IMR-90 (cell line): ENCODE data around the gene CAVIN1. TPM values are rescaled to one million over a fixed set of nuclear protein-coding genes. Genes with fewer than 3 reads are reported as not detected.

Experiments
- ATAC-seq: fragments of 200-7000 bp; cut with Tn5 transposase; 2 replicates; pipeline ENCODE4 v1.9.1; 2020; ENCODE audit warnings: low read depth, mild to moderate bottlenecking, moderate library complexity
- BruUV-seq: library from RNA; stranded (reverse); fragments of 400-500 nt; replicated peaks from 2 replicates; lab custom pipeline; 2021; lab: Mats Ljungman, UMichigan
- CTCF ChIA-PET: fragments of 300-600 bp; formaldehyde crosslinking; extraction: SDS; loops from one replicate; lab custom pipeline; 2021; ENCODE audit warnings: antibody characterized with exemption; lab: Yijun Ruan, JAX
- POLR2A ChIA-PET: fragments of 300-600 bp; sonication (Branson Sonifier 250); formaldehyde crosslinking; loops from one replicate; lab custom pipeline; 2022; ENCODE audit warnings: antibody characterized with exemption; ENCODE audit not compliant: unreplicated experiment; lab: Charles Lee
- DNase-seq: peaks from one replicate; pipeline ENCODE4 v3.0.0; 2013
- H2AFZ ChIP-seq: replicated peaks from 2 replicates; pipeline ENCODE3; 2013; ENCODE audit warnings: low read length, mild to moderate bottlenecking; ENCODE audit not compliant: poor library complexity
- H2AK5ac ChIP-seq: 2 replicates; pipeline ENCODE4 v1.6.1; 2013; ENCODE audit warnings: low read depth, low read length, inconsistent platforms
- H2AK9ac ChIP-seq: replicated peaks from 2 replicates; pipeline ENCODE3; 2013; ENCODE audit warnings: mild to moderate bottlenecking, low read depth, low read length, moderate library complexity; ENCODE audit not compliant: poor library complexity
- H2BK120ac ChIP-seq: 2 replicates; pipeline ENCODE4 v1.6.1; 2013; ENCODE audit warnings: low read depth, low read length, inconsistent platforms
- H2BK15ac ChIP-seq: 3 replicates; pipeline ENCODE4 v1.6.1; 2013; ENCODE audit warnings: low read depth, low read length, inconsistent platforms
- H2BK20ac ChIP-seq: 2 replicates; pipeline ENCODE4 v1.6.1; 2013; ENCODE audit warnings: low read depth, mild to moderate bottlenecking, inconsistent platforms, low read length, moderate library complexity
- H2BK5ac ChIP-seq: 2 replicates; pipeline ENCODE4 v1.6.1; 2013; ENCODE audit warnings: mild to moderate bottlenecking, low read depth, low read length, inconsistent platforms; ENCODE audit not compliant: poor library complexity, severe bottlenecking
- H3K14ac ChIP-seq: replicated peaks from 2 replicates; pipeline ENCODE4 v1.6.1; 2013; ENCODE audit warnings: low read depth, low read length, inconsistent platforms
- H3K18ac ChIP-seq: 2 replicates; pipeline ENCODE4 v1.6.1; 2013; ENCODE audit warnings: low read depth, low read length, control low read depth
- H3K23ac ChIP-seq: 2 replicates; pipeline ENCODE4 v1.6.1; 2013; ENCODE audit warnings: low read depth, low read length, inconsistent platforms
- H3K27ac ChIP-seq: 2 replicates; pipeline ENCODE4 v1.5.1; 2013; ENCODE audit warnings: mild to moderate bottlenecking, control low read depth, low read length; ENCODE audit not compliant: insufficient read depth
- H3K27me3 ChIP-seq: 2 replicates; pipeline ENCODE4 v1.6.1; 2013; ENCODE audit warnings: low read length; ENCODE audit not compliant: control insufficient read depth, insufficient read depth
- H3K36me3 ChIP-seq: 2 replicates; pipeline ENCODE4 v1.6.1; 2013; ENCODE audit warnings: low read length, mixed read lengths; ENCODE audit not compliant: control insufficient read depth, insufficient read depth
- H3K4ac ChIP-seq: 2 replicates; pipeline ENCODE4 v1.6.1; 2013; ENCODE audit warnings: low read depth, low read length, inconsistent platforms
- H3K4me1 ChIP-seq: 2 replicates; pipeline ENCODE4 v1.6.1; 2013; ENCODE audit warnings: low read length, mixed read lengths; ENCODE audit not compliant: control insufficient read depth, insufficient read depth
- H3K4me2 ChIP-seq: 2 replicates; pipeline ENCODE4 v1.6.1; 2013; ENCODE audit warnings: low read depth, mild to moderate bottlenecking, control low read depth, low read length, moderate library complexity
- H3K4me3 ChIP-seq: 2 replicates; pipeline ENCODE4 v1.5.1; 2013; ENCODE audit warnings: low read depth, mild to moderate bottlenecking, control low read depth, low read length, moderate library complexity; ENCODE audit not compliant: insufficient read depth
- H3K56ac ChIP-seq: 2 replicates; pipeline ENCODE4 v1.6.1; 2013; ENCODE audit warnings: low read length, inconsistent platforms; ENCODE audit not compliant: insufficient read depth; ENCODE audit errors: extremely low read depth
- H3K79me1 ChIP-seq, 2 experiments: 2 replicates each; pipeline ENCODE4 v1.6.1; 2013; ENCODE audit warnings: low read length in 2 of 2, inconsistent platforms in 1 of 2, low read depth in 1 of 2
- H3K9ac ChIP-seq: 2 replicates; pipeline ENCODE4 v1.6.1; 2013; ENCODE audit warnings: low read depth, low read length, control low read depth
- H3K9me1 ChIP-seq: 2 replicates; pipeline ENCODE4 v1.6.1; 2013; ENCODE audit warnings: low read length, inconsistent platforms; ENCODE audit not compliant: insufficient read depth
- H3K9me3 ChIP-seq: 2 replicates; pipeline ENCODE4 v1.6.1; 2013; ENCODE audit warnings: low read length; ENCODE audit not compliant: control insufficient read depth, insufficient read depth
- H4K20me1 ChIP-seq: 2 replicates; pipeline ENCODE4 v1.6.1; 2013; ENCODE audit warnings: low read length, inconsistent platforms; ENCODE audit not compliant: insufficient read depth
- H4K5ac ChIP-seq: 2 replicates; pipeline ENCODE4 v1.6.1; 2013; ENCODE audit warnings: mild to moderate bottlenecking, low read depth, low read length, control low read depth
- H4K8ac ChIP-seq, 2 experiments: 2 replicates each; pipeline ENCODE4 v1.6.1; 2013; ENCODE audit warnings: low read depth in 2 of 2, low read length in 2 of 2, control low read depth in 1 of 2, inconsistent platforms in 1 of 2
- H4K91ac ChIP-seq: 2 replicates; pipeline ENCODE4 v1.6.1; 2013; ENCODE audit warnings: low read depth, low read length, inconsistent platforms; ENCODE audit not compliant: insufficient read depth
- CEBPB ChIP-seq: IDR thresholded peaks from 2 replicates; pipeline ENCODE4 v1.6.1; 2012; ENCODE audit warnings: low read depth, low read length, improper control_type of control experiment
- RAD21 ChIP-seq: IDR thresholded peaks from 2 replicates; pipeline ENCODE4 v1.6.1; 2012; ENCODE audit warnings: low read length, improper control_type of control experiment
- WGBS, 2 experiments: methylation state at CpG; one replicate each; pipeline versions ENCODE4 v1.1.5 to v1.1.7; 2013; ENCODE audit warnings: missing lambda C conversion rate in 2 of 2; ENCODE audit not compliant: insufficient read length in 1 of 2; ENCODE audit errors: extremely low coverage in 2 of 2; 5-methylcytosine and 5-hydroxymethylcytosine counted together
- dilution Hi-C: fragments of 300-500 bp; cut with HindIII; formaldehyde crosslinking; loops from one replicate; pipeline ENCODE4 v1.14.3; 2018; ENCODE audit warnings: low sequenced_read_pairs; ENCODE audit not compliant: unreplicated experiment
- in situ Hi-C: fragments of 300-500 bp; cut with MboI; formaldehyde crosslinking; loops from 3 replicates; pipeline ENCODE4 v1.14.3; 2019; ENCODE audit warnings: low sequenced_read_pairs, inconsistent platforms, mixed read lengths
- intact Hi-C: fragments of 100-400 bp; cut with micrococcal nuclease; formaldehyde crosslinking; loops from 2 replicates; pipeline ENCODE4 v1.10.0; 2022
- polyA plus RNA-seq, 3 experiments: library from polyadenylated mRNA; depleted of rRNA; stranded (reverse); fragments of >200 nt; gene quantifications; 2 replicates each; pipeline ENCODE4 v1.2.3, GENCODE V29; 2012; ENCODE audit warnings: low replicate concordance in 1 of 3
- total RNA-seq: library from RNA; depleted of rRNA; stranded (reverse); fragments of >200 nt; gene quantifications from 2 replicates; pipeline ENCODE4 v1.2.3, GENCODE V29; 2012

CAVIN1 gene
- total and polyA plus RNA-seq, 2 of the 4 experiments (the other 2 are of a cell fraction) = 491 to 556 TPM

- no peak overlapping the region for H3K56ac ChIP-seq
- H3K9ac ChIP-seq = no peak overlapping the region
- H3K79me1 ChIP-seq = peaks cover 5 to 46% of the 10 kb centered on the region in 2 experiments; a peak in 3 of 4 replicates
- no peak overlapping the region for H2BK20ac ChIP-seq
- in situ Hi-C loops = no loop called here
- no peak overlapping the region for H4K91ac ChIP-seq
- no peak overlapping the region for H2BK15ac ChIP-seq
- no peak overlapping the region for H3K18ac ChIP-seq
- H3K23ac ChIP-seq = peak overlapping the region; percentile 36; the same call in 1 of the 2 replicates
- POLR2A ChIA-PET = no interaction called here
- CTCF ChIA-PET = interaction anchor here (0.6 to 0.8 kb wide), 2 partner anchors 10 to 35 kb away, joined by 3 read pairs; no protein-coding TSS in a partner anchor
- BruUV-seq = no TSS peak
- H3K9me3 ChIP-seq = no peaks in the 10 kb centered on the region
- peaks cover 7% of the 10 kb centered on the region; the same call in 1 of the 2 replicates for H4K20me1 ChIP-seq
- no peak overlapping the region for H3K27ac ChIP-seq
- TF ChIP-seq CEBPB = 0 out of 2 replicates have a peak, but pooled peaks have one; percentile 8
- TF ChIP-seq RAD21 = no peak
- H3K4ac ChIP-seq = no peak overlapping the region
- no peak overlapping the region for H3K4me2 ChIP-seq
- DNase-seq (no peak), ATAC-seq (no peak)
- intact Hi-C loops = no loop called here
- no peak overlapping the region for H4K5ac ChIP-seq
- H3K14ac ChIP-seq = no peak overlapping the region
- H3K4me1 ChIP-seq = peaks cover 4% of the 10 kb centered on the region
- H2AFZ ChIP-seq = no peak overlapping the region
- peaks cover 5% of the 10 kb centered on the region for H3K9me1 ChIP-seq
- H3K36me3 ChIP-seq = no peaks in the 10 kb centered on the region
- 0 out of 2 replicates have a peak overlapping the region, but pooled peaks have one; percentile 43 for H2AK5ac ChIP-seq
- WGBS, 2 experiments = no CpG with 5 or more reads among the region's 4 CpGs
- no peak overlapping the region for H2BK5ac ChIP-seq
- H4K8ac ChIP-seq = no peak overlapping the region
- no peak overlapping the region for H3K4me3 ChIP-seq
- H3K27me3 ChIP-seq = no peaks in the 10 kb centered on the region
- H2BK120ac ChIP-seq = no peak overlapping the region
- dilution Hi-C loops = no loop called here
- no peak overlapping the region for H2AK9ac ChIP-seq
These were observed 30.2 kb downstream of the CAVIN1 start for GRCh38 chr17:42392692-42393415.
